Endometrium (tissue), 2 donors: ENCODE results near the gene DBP.

Source experiments
- FAIRE-seq: peaks from 2 replicates; lab custom pipeline; 2012; peaks lifted over from hg19 to GRCh38; lab: Jason Lieb, UNC
- donor health status: control.
- donor health status: control.

Gene DBP

GRCh38 chr19:48627201-48627864 is 9.8 kb downstream of the DBP start:
- no peak for FAIRE-seq

- FAIRE-seq: no peak
These were observed 11.3 kb downstream of the DBP start for GRCh38 chr19:48625891-48626327.

- no peak for FAIRE-seq
These were observed 12.1 kb downstream of the DBP start for GRCh38 chr19:48624791-48625723.

- peak; percentile 69 for FAIRE-seq
These were observed 13.0 kb downstream of the DBP start for GRCh38 chr19:48624067-48624594.

GRCh38 chr19:48623556-48624066 is 13.6 kb downstream of the DBP start:
- FAIRE-seq: no peak

- no peak for FAIRE-seq
These were observed 17.2 kb downstream of the DBP start for GRCh38 chr19:48619692-48620585.

GRCh38 chr19:48618916-48619691 is 18.1 kb downstream of the DBP start, which contains the start of the genes RPL18 and SPHK2:
TSS of gene RPL18 (minus strand) at chr19:48619178. CDS start at chr19:48619143, 35 bp downstream.
TSS of gene SPHK2 (plus strand) at chr19:48619506. CDS start at chr19:48620515, 1,009 bp downstream.
- FAIRE-seq: peak; percentile 96

- FAIRE-seq: no peak
These were observed 18.8 kb downstream of the DBP start for GRCh38 chr19:48618278-48618915.

- FAIRE-seq: no peak
These were observed 19.8 kb downstream of the DBP start for GRCh38 chr19:48617146-48617937.

GRCh38 chr19:48616491-48617056 is 20.6 kb downstream of the DBP start:
- FAIRE-seq: no peak

- no peak for FAIRE-seq
These were observed 21.1 kb downstream of the DBP start for GRCh38 chr19:48616041-48616436.

GRCh38 chr19:48615231-48616040 is 21.7 kb downstream of the DBP start:
- no peak for FAIRE-seq

- FAIRE-seq: no peak
These were observed 22.5 kb downstream of the DBP start, which contains the start of gene FAM83E for GRCh38 chr19:48614436-48615230. TSS of gene FAM83E (minus strand) at chr19:48615076. CDS start at chr19:48613372, 1,704 bp downstream.

- FAIRE-seq: no peak
These were observed 23.2 kb downstream of the DBP start for GRCh38 chr19:48613852-48614435.

- no peak for FAIRE-seq
These were observed 23.9 kb downstream of the DBP start for GRCh38 chr19:48613024-48613851.

GRCh38 chr19:48611872-48612271 is 25.3 kb downstream of the DBP start:
- no peak for FAIRE-seq
